ENCODE measurements around the gene PRIMPOL.
A peak's percentile ranks its signal among the peaks of the same experiment; 100 is the strongest.

PRIMPOL gene

GRCh38 chr4:184668511-184669114, 19.1 kb downstream of the PRIMPOL start:
- DNase-seq, result peak in 1 of 2 donors; percentile 54

DNA sequence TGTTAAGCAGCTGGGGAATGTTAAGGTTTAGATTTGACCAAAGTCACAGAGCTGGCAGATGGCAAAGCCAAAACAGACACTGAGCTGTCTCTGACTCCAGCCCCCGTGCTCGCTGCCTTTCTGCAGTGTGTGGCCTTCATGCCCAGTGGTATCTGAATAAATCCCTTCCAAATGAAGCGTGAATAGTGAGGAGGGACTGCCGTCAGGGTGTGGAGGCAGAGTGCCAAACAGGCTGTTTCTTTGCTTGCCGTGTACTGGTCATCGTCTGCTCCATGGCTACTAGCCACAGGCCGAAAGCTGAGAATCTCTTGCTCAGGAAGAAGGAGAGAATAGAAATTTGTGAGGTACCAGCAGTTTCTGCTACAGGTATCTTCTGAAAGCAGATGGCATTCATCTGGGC, 19.7 kb downstream of the PRIMPOL start:
- DNase-seq, result no peak

DNA sequence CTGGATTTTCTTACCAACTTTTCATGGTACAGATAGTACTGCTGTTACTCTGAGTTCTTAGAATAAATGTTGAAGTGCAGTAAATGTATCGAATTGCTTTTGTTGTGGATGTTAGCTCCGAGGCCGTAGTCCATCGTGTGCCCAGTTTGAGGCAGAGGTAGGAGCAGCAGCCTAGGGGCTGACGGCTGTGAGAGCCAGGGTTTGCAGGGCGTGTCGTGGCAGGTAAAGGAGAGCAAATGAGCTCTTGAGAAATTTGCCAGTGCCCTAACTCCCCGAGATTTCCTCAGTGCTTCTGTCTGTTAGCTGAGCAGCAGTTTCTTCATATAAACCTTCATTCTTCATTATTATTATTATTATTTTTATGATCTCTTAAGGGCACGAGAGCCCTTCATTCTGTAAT, 21.6 kb downstream of the PRIMPOL start:
- no peak for DNase-seq

- no peak for DNase-seq
Observed at GRCh38 chr4:184672741-184673140, 23.2 kb downstream of the PRIMPOL start.

GRCh38 chr4:184674011-184674410, 24.5 kb downstream of the PRIMPOL start:
- DNase-seq, result no peak

GRCh38 chr4:184675018-184675417, 25.5 kb downstream of the PRIMPOL start:
- DNase-seq, result no peak

DNA sequence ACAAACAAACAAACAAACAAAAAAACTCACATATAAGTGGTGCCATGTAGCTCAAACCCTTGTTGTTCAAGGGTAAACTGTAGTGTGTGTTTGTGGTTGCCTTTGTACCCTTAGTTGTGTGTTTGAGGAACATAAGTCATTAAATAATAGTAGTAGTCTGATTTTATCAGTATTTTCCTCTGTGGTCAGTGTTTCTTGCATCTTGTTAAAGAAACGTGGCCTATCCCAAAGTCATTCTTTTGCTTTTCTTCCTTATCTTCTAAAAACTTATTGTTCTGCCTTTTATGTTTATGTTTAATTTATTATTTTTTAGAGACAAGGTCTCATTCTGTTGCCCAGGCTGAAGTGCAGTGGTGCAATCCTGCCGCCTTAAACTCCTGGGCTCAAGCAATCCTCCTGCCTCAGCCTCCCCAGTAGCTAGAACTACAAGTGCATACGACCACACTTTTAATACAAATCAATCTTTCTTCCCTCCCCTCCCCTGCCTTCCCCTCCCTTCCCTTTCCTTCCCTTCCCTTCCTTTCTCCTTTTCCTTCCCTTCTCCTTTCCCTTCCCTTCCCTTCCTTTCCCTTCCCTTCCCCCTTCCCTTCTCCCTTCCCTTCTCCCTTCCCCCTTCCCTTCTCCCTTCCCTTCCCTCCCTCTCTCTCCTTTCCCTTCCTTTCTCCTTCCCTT, 26.4 kb downstream of the PRIMPOL start:
- DNase-seq, result no peak

- no peak for DNase-seq
Observed at GRCh38 chr4:184680698-184681097, 31.2 kb downstream of the PRIMPOL start.

GRCh38 chr4:184681916-184682315, 32.4 kb downstream of the PRIMPOL start:
- no peak for DNase-seq

- DNase-seq, result peak in 1 of 2 donors; percentile 4
Observed at GRCh38 chr4:184684491-184685189, 35.1 kb downstream of the PRIMPOL start.

- DNase-seq, result no peak
Observed at GRCh38 chr4:184688005-184688404, 38.5 kb downstream of the PRIMPOL start.

GRCh38 chr4:184688447-184688846, 38.9 kb downstream of the PRIMPOL start:
- DNase-seq, result no peak

GRCh38 chr4:184689681-184690080, 40.1 kb downstream of the PRIMPOL start:
- no peak for DNase-seq

GRCh38 chr4:184693056-184693455, 43.5 kb downstream of the PRIMPOL start:
- no peak for DNase-seq

GRCh38 chr4:184694412-184694956, 44.9 kb downstream of the PRIMPOL start:
- DNase-seq, result no peak

DNA sequence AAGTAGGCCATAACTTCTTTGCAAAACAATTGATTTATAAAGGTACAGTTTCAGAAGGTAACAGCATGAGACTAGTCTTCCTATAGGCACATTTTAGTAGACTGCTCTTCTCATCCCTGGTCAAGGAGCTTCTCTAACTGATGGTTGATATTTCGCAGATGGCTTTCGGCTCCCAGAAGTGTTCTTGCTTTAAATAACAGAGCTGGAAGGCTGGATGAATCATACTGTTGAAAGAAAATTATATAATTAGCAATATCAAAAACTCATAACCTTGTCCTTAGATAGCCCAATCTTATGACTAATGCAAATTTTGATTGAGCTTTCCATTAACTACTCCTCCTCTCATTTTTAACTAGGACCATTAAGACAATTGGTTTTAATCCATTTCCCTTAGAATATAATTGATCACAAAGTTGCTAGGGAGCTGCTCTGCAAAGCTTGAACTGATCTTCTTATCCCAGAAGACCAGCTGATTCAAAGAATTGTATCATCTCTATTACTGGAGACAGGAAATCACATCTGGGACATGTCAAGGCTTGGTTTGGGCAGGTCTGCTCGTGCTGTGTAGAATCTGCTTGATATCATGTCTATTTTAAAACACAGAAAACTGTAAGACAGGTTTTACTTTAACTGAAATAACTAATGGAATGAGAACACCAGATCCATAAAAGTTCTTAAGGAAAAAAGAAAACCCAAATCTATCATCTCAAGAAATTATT, 45.8 kb downstream of the PRIMPOL start:
- DNase-seq, result no peak

GRCh38 chr4:184697956-184698355, 48.4 kb downstream of the PRIMPOL start:
- no peak for DNase-seq

- no peak for DNase-seq
Observed at GRCh38 chr4:184699941-184700340, 50.4 kb downstream of the PRIMPOL start.

- DNase-seq, result no peak
Observed at GRCh38 chr4:184702114-184702513, 52.6 kb downstream of the PRIMPOL start.

DNA sequence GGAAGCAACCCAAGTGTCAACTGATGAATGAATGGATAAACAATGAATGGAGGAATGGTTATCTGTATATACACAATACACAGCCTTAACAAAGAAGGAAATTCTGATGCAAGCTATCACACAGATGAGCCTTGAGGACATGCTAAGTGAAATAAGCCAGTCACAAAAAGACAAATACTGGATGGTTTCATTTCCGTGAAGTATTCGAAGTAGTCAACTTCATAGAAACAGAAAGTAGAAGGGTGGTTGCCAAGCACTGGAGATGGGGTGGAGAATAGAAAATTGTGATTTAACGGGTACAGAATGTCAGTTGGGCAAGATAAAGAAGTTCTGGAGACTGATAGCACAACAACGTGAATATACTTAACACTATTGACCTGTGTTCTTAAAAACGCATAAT, 56.2 kb downstream of the PRIMPOL start:
- DNase-seq, result peak in 1 of 2 donors; percentile 39

DNA sequence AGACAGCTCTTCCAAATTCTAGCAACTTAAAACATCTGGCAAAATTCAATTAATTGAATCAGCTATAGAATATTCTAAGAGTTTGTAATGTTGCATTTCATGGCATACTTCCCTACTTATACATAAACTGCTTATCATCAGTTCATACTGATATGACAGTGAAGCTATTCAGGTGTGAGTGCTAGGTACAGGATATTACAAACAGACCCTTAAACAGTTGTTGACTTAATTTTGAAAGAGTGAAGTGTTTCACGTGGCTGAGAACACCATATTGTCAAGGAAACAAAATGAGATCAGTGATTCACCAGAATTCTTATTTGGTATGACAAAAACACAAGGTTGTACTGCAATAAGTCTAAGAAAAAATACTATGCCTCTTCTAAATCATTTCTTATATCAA, 56.9 kb downstream of the PRIMPOL start:
- no peak for DNase-seq

DNA sequence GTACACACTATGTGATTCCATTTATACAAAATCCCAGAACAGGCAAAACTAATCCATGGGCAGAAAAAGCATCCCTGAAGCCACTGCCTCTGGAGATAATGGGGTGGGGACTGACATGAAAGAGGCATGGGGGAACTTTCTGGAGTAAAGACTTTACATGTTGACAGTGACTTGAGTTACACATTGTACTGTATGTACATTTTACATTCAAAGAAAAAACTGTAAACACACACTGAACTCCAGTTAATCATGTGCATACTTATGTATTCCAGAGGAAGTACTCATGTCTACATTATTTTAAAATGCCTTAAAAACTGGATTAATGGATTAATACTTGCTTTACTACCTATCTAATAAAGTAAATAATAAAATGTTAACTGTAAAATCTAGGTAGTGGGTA, 62.8 kb downstream of the PRIMPOL start:
- DNase-seq, result no peak

GRCh38 chr4:184713887-184714286, 64.3 kb downstream of the PRIMPOL start:
- DNase-seq, result no peak

Data from CD4-positive, alpha-beta T cell treated with Interferon alpha-2 for 1 hour (primary cell).